ENCODE measurements around the gene THNSL1.

THNSL1 gene

GRCh38 chr10:24973163-24973562, 43.2 kb upstream of the THNSL1 start:
- CTCF ChIA-PET: no interaction called here
- POLR2A ChIA-PET: no interaction called here
- TF ChIP-seq ZNF384 (IDR thresholded peaks at IDR 0.05) (no peak), ARNT (IDR thresholded peaks at IDR 0.05) (no peak), FOXA1 (IDR thresholded peaks at IDR 0.05) (no peak), CTBP1 (IDR thresholded peaks at IDR 0.05; ENCODE audit: borderline replicate concordance) (no peak), HDGF (IDR thresholded peaks at IDR 0.05; ENCODE audit: borderline replicate concordance) (no peak), BHLHE40 (IDR thresholded peaks at IDR 0.05; ENCODE audit: borderline replicate concordance) (no peak), NFRKB (IDR thresholded peaks at IDR 0.05) (no peak), SUZ12 (IDR thresholded peaks at IDR 0.05) (no peak), SP1 (IDR thresholded peaks at IDR 0.05) (no peak), ELF4 (IDR thresholded peaks at IDR 0.05) (no peak), FOXM1 (IDR thresholded peaks at IDR 0.05; ENCODE audit: borderline replicate concordance) (no peak), TARDBP (IDR thresholded peaks at IDR 0.05) (no peak), L3MBTL2 (conservative IDR thresholded peaks at IDR 0.05) (no peak), LEF1 (IDR thresholded peaks at IDR 0.05; ENCODE audit: borderline replicate concordance) (no peak), FOXK2 (IDR thresholded peaks at IDR 0.05) (no peak)
- TF ChIP-seq, protein P1, sequence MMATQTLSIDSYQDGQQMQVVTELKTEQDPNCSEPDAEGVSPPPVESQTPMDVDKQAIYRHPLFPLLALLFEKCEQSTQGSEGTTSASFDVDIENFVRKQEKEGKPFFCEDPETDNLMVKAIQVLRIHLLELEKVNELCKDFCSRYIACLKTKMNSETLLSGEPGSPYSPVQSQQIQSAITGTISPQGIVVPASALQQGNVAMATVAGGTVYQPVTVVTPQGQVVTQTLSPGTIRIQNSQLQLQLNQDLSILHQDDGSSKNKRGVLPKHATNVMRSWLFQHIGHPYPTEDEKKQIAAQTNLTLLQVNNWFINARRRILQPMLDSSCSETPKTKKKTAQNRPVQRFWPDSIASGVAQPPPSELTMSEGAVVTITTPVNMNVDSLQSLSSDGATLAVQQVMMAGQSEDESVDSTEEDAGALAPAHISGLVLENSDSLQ (IDR thresholded peaks at IDR 0.05): no peak
- no peak for DNase-seq (ENCODE audit: extremely low spot score)

DNA sequence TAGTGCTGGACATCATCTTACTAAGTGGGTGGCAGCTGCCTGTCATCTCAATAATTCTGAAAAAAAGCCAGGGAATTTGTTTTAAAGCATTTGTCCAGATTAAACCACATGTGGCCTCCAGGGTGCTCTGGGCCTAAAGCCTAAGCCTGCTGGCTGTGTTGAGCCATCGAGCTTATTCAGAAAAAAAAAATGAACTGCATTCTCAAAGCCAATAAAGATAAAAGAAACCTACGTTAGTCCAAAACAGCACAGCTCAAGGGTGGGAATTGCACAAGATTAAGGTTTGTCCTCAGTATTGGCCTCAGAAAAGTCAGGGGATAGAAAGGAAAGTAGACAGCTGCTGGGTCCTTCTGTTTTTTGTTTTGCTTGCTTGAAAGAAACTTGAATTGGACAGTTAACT, 41.4 kb upstream of the THNSL1 start:
- ChIA-PET CTCF (interaction anchor here (0.5 kb wide), 1 partner anchor 13 kb away, joined by 3 read pairs; no protein-coding TSS in a partner anchor), POLR2A (no interaction called here)
- DNase-seq (ENCODE audit: extremely low spot score): no peak
- TF ChIP-seq FOXM1 (IDR thresholded peaks at IDR 0.05; ENCODE audit: borderline replicate concordance) (no peak), FOXA1 (IDR thresholded peaks at IDR 0.05) (no peak), ARNT (IDR thresholded peaks at IDR 0.05) (no peak), FOXK2 (IDR thresholded peaks at IDR 0.05) (no peak), ZNF384 (IDR thresholded peaks at IDR 0.05) (no peak), NFRKB (IDR thresholded peaks at IDR 0.05) (no peak)

GRCh38 chr10:24979685-24980084, 36.7 kb upstream of the THNSL1 start:
- POLR2A ChIA-PET: interaction anchor here (1.2 kb wide), 1 partner anchor 16 kb away, joined by 3 read pairs; no protein-coding TSS in a partner anchor
- CTCF ChIA-PET: no interaction called here

DNA sequence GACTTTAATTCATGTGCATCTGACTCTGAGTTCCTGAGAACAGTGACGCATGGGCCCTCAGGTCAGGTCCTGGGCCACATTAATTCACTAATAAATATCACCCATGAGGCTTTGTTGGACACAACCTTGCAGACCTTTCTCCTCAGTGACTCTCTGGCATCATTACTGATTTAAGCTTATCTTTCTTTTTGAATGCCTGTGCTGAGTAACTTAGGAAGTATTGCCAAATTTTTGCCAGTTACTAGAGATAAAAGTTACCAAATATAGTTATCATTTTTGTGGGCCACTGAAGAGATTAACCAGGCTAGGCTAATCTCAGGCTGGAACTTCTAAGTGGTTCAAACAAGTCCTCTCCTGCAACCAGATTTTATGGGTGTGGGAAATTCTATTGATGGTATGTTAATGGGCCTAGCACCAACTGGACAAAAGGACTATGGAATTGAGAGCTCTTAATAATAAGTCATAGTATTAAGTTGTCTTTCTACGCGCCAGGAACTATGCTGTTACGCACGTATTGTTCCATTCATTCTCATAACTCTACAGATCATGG, 35.2 kb upstream of the THNSL1 start:
- TF ChIP-seq ELF4 (IDR thresholded peaks at IDR 0.05) (no peak), SP1 (IDR thresholded peaks at IDR 0.05) (no peak), FOXA1 (IDR thresholded peaks at IDR 0.05) (no peak), HDGF (IDR thresholded peaks at IDR 0.05; ENCODE audit: borderline replicate concordance) (no peak)
- DNase-seq (ENCODE audit: extremely low spot score): no peak
- ChIA-PET POLR2A (no interaction called here), CTCF (no interaction called here)

More at GRCh38 chr10:24979685-24980084, 36.7 kb upstream of the THNSL1 start:
- TF ChIP-seq, protein P1 (IDR thresholded peaks at IDR 0.05): no peak
- TF ChIP-seq TARDBP (IDR thresholded peaks at IDR 0.05) (no peak), FOXM1 (IDR thresholded peaks at IDR 0.05; ENCODE audit: borderline replicate concordance) (no peak), SUZ12 (IDR thresholded peaks at IDR 0.05) (no peak), ZNF384 (IDR thresholded peaks at IDR 0.05) (no peak), LEF1 (IDR thresholded peaks at IDR 0.05; ENCODE audit: borderline replicate concordance) (no peak), ELF4 (IDR thresholded peaks at IDR 0.05) (no peak), HDGF (IDR thresholded peaks at IDR 0.05; ENCODE audit: borderline replicate concordance) (no peak), NFRKB (IDR thresholded peaks at IDR 0.05) (no peak), FOXA1 (IDR thresholded peaks at IDR 0.05) (no peak), L3MBTL2 (conservative IDR thresholded peaks at IDR 0.05) (no peak), ARNT (IDR thresholded peaks at IDR 0.05) (no peak), FOXK2 (IDR thresholded peaks at IDR 0.05) (no peak)
- no peak for DNase-seq (ENCODE audit: extremely low spot score)

DNA sequence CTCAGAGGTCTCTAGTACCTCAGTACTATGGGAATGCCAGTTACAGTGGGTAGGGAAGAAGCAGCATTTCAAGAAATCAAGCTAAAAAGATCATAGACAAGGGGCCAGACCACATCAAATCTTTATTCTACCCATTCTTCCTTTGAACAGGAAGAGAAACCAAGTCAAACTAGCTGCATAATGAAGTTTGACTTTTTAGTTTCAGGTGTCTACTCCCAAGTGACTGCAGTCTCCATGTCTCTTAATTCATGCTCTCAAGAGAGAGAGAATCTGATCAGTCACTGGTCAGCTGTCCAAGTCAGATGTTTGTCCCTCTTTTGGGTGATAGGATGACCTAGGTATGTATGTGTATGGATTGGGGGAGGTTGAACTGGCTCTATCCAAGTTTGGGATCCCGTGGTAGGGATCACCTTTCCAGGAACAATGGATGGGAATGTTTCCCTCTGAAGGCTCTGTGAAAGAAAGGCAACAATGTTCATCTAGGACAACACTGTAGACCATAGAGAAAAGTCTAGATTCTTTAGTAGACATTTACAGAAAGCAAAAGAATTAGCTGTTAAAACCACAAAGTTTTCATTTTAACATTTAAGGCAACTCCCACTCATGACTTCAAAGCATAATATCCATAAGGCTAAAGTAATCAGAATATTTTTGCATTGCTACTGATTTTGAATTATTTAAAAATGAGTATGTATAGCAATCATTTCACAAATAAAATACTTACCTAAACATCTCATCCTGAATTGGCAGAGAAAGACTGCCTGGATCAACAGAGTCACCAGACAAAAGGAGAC, 33.9 kb upstream of the THNSL1 start:
- ChIA-PET POLR2A (no interaction called here), CTCF (no interaction called here)
- TF ChIP-seq TARDBP (IDR thresholded peaks at IDR 0.05) (no peak), FOXK2 (IDR thresholded peaks at IDR 0.05) (no peak), ZNF384 (IDR thresholded peaks at IDR 0.05) (no peak), BHLHE40 (IDR thresholded peaks at IDR 0.05; ENCODE audit: borderline replicate concordance) (no peak), HDGF (IDR thresholded peaks at IDR 0.05; ENCODE audit: borderline replicate concordance) (no peak), ARNT (IDR thresholded peaks at IDR 0.05) (no peak), CTBP1 (IDR thresholded peaks at IDR 0.05; ENCODE audit: borderline replicate concordance) (no peak)
- no peak for DNase-seq (ENCODE audit: extremely low spot score)

DNA sequence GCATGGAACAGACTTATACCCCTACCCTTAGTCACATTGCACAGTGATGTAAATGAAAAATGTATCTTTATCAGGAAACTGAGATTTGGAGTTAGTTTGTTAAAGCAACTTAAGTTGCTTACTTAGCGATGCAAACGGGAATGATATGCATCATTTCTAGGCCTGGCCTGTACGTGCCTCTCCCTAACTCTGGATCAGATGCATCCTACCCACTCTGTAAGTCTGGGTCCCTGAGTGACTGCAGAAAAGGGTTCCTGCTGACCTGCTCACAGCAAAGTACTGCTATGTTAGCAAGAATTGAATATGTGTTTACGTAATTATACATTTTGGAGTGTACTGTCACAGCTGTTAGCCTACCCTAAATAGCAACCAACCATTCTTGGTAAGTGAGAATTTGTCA, 33.3 kb upstream of the THNSL1 start:
- no peak for TF ChIP-seq SUZ12 (IDR thresholded peaks at IDR 0.05)
- no peak for TF ChIP-seq LEF1 (IDR thresholded peaks at IDR 0.05; ENCODE audit: borderline replicate concordance)
- TF ChIP-seq ARNT (IDR thresholded peaks at IDR 0.05): no peak
- no peak for TF ChIP-seq SP1 (IDR thresholded peaks at IDR 0.05)
- no peak for TF ChIP-seq ZNF384 (IDR thresholded peaks at IDR 0.05)
- TF ChIP-seq TARDBP (IDR thresholded peaks at IDR 0.05): no peak
- TF ChIP-seq CTBP1 (IDR thresholded peaks at IDR 0.05; ENCODE audit: borderline replicate concordance): no peak
- no peak for TF ChIP-seq FOXM1 (IDR thresholded peaks at IDR 0.05; ENCODE audit: borderline replicate concordance)
- TF ChIP-seq FOXK2 (IDR thresholded peaks at IDR 0.05): no peak
- no peak for TF ChIP-seq NFRKB (IDR thresholded peaks at IDR 0.05)
- TF ChIP-seq L3MBTL2 (conservative IDR thresholded peaks at IDR 0.05): no peak
- TF ChIP-seq, protein P1 (IDR thresholded peaks at IDR 0.05): no peak
- TF ChIP-seq BHLHE40 (IDR thresholded peaks at IDR 0.05; ENCODE audit: borderline replicate concordance): no peak
- no peak for TF ChIP-seq HDGF (IDR thresholded peaks at IDR 0.05; ENCODE audit: borderline replicate concordance)
- no peak for TF ChIP-seq FOXA1 (IDR thresholded peaks at IDR 0.05)
- TF ChIP-seq ELF4 (IDR thresholded peaks at IDR 0.05): no peak
- no peak for DNase-seq (ENCODE audit: extremely low spot score)
- CTCF ChIA-PET: no interaction called here
- POLR2A ChIA-PET: no interaction called here
